PFSK-1 (cell line): Measurements from ENCODE around the gene GPSM1.

Experiments
- POLR2AphosphoS5 ChIP-seq: IDR thresholded peaks from 2 replicates; pipeline ENCODE4 v1.6.1; 2012; ENCODE audit warnings: low read depth, mild to moderate bottlenecking, control low read depth, low read length, moderate library complexity
- SIN3A ChIP-seq: IDR thresholded peaks from 2 replicates; pipeline ENCODE4 v1.6.1; 2012; ENCODE audit warnings: mild to moderate bottlenecking, low read length, moderate library complexity, borderline replicate concordance; ENCODE audit not compliant: insufficient read depth
- TAF1 ChIP-seq: IDR thresholded peaks from 2 replicates; pipeline ENCODE4 v1.6.1; 2012; ENCODE audit warnings: low read length, control low read depth, borderline replicate concordance; ENCODE audit not compliant: insufficient read depth

DNA sequence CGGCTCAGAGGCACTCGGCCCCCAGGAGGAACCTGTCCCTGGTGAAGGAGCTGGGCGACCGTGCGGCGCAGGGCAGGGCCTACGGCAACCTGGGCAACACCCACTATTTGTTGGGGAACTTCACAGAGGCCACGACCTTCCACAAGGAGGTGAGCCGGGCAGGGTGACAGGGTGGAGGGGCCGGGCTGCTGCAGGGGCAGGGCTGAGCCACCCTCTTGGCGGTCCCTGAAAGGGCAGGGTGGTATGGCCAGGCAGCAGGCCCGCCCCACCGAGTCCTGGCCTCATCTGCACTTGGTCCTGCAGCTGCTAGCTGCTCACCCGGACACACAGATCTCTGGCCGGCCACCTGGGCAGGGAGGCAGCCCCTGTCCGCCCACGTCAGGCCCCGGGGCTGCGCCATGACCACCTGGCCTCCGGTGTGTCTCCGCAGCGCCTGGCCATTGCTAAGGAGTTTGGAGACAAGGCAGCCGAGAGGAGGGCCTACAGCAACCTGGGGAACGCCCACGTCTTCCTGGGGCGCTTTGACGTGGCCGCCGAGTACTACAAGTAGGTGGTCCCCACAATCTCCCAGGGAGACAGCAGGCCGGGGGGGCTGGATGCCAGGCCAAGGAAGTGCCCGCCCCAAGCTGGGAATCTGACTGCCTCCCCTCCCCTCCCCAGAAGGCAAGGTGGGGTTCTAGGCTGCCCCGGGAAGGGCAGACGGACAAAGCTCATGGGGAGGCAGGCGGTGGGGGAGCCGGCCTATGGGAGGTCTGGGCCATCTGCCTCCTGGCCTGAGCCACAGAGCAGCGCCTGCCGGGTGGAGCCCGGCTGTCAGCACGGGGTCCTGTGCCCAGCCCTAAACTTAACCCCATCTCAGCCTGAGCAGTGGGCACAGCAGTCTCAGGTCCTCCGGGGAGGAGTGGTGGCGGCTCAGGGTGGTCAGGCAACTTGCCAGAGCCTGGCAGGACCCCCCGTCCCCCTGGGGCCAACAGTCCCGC lies 10.4 kb downstream of the GPSM1 start:
- TF ChIP-seq POLR2AphosphoS5 (no peak), TAF1 (no peak), SIN3A (no peak)
